Measurements from ENCODE around the gene DPAGT1. TPM values are rescaled to one million over a fixed set of nuclear protein-coding genes. Genes with fewer than 3 reads are reported as not detected.
A peak's percentile ranks its signal among the peaks of the same experiment; 100 is the strongest.

Gene DPAGT1
- total RNA-seq, 1 experiment from 2014 or later, result 38.9 TPM

DNA sequence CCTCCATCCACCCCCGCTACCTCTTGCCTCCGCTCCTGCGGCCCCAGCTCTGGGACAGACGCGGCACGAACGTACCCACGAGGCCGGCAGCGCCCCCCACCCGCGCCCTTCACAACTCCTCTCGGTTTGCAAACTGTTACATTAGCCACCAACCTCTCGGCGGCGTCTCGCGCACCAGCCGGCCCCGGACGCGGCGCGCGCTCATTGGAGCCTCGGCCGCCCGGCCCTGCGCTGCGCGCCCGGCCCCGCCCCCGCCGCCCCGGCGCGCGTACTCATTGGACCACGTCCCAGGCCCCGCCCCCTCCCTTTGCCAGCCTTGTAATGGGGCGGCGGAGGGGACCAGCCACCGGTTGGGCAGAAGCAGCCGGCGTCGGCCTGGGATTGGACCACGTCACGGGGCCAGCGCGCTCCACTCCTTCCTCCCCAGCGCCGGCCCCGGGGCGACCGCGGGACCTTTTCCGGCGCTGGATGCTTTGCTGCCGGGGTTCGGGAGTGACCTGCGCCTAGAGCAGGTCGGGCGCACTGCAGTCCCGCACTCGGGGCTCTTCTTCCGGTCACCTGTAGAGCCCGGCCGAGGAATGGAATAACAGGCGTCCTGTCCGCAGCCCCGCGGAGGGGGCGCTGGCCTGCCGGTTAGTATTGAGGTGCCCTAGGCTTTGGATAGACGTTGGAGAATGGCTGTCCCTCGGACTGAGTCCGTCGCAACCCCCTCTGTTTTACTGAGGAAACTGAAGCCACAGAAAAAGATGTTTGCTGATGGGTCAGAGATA is 44.5 kb downstream of the DPAGT1 start, which contains the start of gene HYOU1:
Gene HYOU1 (minus strand): TSS at position 206 of the 770 bp plus-strand sequence. CDS start 1,045 bp downstream, outside the sequence.
- peak; percentile 94 for DNase-seq (ENCODE audit: low read depth)

DNA sequence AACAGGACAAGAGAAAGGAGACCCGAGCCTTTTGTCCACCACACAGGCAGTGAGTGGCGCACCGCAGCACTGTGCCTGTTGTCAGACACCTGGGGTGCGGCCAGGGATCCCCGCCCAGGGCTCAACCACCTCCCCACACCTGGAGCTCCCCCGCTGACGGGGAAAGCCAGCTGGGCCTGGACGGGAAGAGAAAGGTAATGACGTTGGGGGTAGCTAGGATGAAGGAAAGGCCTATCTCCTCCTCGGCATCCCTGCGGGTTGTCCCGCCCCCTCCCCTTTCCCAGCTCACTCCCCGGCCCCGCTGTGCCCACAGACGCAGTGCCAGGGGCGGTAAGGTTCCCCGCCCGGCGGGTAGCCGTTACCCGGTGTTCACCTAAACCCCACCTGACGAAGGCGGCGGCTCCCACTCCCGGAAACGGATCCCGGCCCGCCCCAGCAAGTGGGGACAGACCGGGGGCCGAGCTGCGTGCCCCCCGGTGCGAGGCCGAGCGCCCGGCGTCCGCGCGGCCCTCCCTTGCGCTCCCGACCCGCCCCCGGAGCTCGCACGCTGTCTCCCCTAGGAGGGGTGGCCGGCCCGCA is 45.1 kb downstream of the DPAGT1 start:
- DNase-seq (ENCODE audit: low read depth), result no peak

DNA sequence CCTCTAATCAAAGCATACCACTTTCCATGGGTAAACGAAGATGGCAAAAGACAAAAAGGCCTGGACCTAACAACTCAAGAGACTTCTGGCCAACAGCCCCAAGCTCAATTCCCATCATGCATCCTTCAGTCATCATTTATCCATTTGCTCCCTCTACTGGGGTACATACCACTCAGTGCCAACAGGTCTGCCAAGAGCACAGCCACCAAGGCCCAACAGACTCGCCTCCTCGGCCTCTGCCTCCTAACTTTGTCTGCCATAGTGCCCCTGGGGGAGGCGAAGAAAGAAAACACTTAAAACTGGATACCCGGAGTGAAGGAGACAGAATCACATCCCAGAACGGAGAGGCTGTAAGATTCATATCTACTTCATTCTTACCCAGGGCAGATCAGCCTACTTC is 45.8 kb downstream of the DPAGT1 start:
- DNase-seq (ENCODE audit: low read depth), result peak; percentile 54

DNA sequence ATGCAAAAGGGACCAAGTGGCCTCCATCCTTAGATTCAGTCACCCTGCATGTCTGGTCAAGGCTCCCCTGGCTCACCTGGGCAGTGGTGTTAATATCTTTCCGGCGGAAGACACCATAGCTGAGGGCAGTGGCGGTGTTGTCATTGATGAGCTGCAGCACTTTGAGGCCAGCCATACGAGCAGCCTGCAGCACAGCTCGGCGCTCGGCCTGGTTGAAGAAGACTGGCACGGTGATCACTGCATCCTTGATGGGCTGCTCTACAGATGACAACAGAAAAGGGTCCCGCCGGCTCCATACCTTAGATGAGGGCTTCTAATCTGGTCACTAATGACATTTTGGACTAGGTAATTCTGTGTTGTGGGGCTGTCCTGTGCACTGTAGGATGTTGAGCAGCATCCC is 47.2 kb downstream of the DPAGT1 start:
- DNase-seq (ENCODE audit: low read depth), result no peak

DNA sequence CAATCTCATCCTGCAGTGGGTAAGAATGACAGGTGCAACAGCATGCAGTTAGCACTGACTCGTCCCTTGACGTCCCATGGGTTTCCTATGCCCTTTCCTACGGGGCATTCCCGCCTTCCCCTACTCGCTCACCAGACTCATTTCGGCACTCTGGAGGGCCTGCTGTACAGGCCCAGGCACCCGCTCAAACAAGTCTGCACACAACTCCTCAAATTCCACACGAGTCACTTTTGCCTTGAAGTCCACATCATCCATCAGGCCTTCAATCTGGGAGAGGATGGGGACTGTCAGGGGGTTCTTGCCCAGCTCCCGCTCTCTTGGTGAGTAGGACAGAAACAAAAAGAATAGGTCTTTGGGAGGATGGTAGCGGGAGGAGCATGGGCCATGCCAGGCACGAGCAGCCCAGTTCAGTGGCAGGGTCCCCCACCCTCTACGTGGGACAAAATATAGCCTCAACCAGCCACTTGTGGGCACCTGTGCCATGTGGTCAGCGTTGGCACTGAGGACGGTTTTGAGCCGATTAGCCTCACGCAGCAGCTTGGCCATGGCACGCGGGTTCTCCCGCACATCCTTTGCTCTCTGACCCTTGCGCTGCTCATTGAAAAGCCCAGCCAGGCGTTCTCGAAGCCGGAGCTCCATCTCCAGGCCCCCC is 49.4 kb downstream of the DPAGT1 start:
- DNase-seq (ENCODE audit: low read depth), result peak; percentile 46

DNA sequence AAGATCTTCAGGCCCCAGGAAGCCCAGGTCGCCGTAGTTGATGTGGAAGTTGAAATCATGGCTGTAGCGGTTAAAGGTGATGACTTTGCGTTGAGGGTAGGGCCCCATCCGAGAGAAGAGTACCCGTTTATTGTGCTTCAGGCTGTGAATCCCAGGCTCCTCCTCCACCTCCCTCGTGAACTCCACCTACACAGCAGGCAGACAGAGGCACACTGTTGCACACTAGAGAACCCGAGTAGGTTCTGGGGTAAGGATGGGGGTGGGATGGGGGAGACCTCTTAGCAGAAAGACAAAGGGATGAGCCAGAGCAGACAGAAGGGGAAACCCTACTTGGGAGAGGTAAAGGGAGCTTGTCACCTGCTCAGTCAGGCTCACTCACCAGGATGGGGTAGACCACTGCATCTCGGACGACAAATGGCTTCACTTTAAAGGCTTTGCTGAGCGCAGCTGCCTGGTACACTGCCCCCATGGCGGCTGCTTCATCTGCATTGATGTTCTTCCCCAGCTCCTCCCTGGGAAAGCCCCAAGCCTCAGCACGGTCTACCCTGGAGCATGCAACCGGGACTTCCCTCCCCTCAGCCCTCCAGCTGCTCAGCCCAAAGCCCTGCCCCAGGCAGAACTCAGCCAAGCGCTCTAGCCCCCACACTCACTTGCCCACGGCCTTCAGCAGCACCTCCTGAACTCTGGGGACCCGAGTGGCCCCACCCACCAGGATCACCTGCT is 50.1 kb downstream of the DPAGT1 start:
- DNase-seq (ENCODE audit: low read depth), result no peak

DNA sequence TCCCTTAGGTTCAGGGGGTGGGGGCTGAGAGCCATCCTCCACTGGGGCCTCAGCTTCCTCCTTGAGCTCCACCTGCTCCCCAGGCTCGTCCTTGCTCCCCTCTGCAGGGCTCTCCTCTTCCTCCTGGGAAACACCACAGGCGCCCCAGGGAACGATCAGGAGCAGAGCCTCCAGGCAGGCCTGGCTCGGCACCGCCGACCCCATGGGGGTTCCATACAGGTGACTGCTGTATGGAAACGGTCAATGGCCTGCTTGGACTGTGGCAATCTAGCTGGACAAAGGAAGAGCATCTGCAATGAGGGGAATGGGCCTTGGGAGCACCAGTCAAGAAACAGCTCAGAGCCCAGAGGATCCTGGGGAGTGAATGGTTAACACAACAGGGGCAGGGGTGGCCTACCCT is 52.6 kb downstream of the DPAGT1 start:
- no peak for DNase-seq (ENCODE audit: low read depth)

DNA sequence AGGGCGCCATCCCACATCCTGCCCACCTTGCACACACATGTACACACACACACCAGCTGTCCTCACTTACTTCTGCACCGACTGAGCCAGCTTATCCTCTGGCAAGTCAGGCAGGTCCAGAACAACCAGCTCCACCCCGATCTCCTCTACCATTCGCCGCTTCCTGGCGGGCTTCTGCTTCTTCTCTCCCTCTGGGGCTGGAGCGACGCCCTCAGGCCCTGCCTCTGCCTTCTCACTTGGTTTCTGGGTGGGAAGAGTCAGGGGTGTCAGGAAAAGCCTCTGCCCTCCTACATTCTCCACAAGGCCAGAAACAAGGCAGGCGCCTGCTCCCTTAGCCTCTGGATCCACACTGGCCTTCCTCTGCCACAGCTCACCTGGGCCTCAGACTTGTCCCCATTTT is 53.0 kb downstream of the DPAGT1 start:
- no peak for DNase-seq (ENCODE audit: low read depth)

DNA sequence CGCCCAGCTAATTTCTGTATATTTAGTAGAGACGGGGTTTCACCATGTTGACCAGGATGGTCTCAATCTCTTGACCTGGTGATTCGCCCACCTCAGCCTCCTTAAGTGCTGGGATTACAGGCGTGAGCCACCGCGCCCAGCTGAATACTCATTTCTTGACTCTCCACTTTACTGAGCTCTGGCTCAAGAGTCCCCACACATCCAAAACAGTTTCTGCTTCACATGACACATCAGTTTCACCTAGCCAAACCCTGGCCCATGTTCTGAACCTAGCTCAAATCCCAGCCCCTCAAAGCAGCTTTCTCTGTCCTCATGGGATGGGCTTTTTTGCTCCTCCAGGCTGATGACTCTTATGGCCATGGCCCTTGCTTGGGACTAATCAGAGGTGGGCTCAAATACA is 54.4 kb downstream of the DPAGT1 start:
- DNase-seq (ENCODE audit: low read depth), result no peak

Other genes starting within 250 kb of the DPAGT1 start
- not detected in 2 replicates for gene CXCR5, start 218.0 kb downstream of the DPAGT1 start, total RNA-seq (2014; rRNA removed)
- gene BCL9L, start 175.9 kb downstream of the DPAGT1 start, total RNA-seq (2014; rRNA removed), result 7.4 and 10.3 TPM in 2 replicates
- not detected in 2 replicates for gene UPK2, start 145.6 kb downstream of the DPAGT1 start, total RNA-seq (2014; rRNA removed)
- gene FOXR1, start 130.1 kb downstream of the DPAGT1 start, total RNA-seq (2014; rRNA removed), result not detected in 2 replicates
- 15.3 and 20.1 TPM in 2 replicates for gene CENATAC, start 103.7 kb downstream of the DPAGT1 start, total RNA-seq (2014; rRNA removed)
- 627 and 1,078 TPM in 2 replicates for gene RPS25, start 83.5 kb downstream of the DPAGT1 start, total RNA-seq (2014; rRNA removed)
- 72.8 and 82.6 TPM in 2 replicates for gene TRAPPC4, start 83.1 kb downstream of the DPAGT1 start, total RNA-seq (2014; rRNA removed)
- 16.4 and 21.5 TPM in 2 replicates for gene SLC37A4, start 71.0 kb downstream of the DPAGT1 start, total RNA-seq (2014; rRNA removed)
- gene HYOU1, start 44.6 kb downstream of the DPAGT1 start, total RNA-seq (2014; rRNA removed), result 96.4 and 124 TPM in 2 replicates
- 22.3 and 25.1 TPM in 2 replicates for gene VPS11, start 34.0 kb downstream of the DPAGT1 start, total RNA-seq (2014; rRNA removed)
- 10.4 and 13.4 TPM in 2 replicates for gene HMBS, start 17.0 kb downstream of the DPAGT1 start, total RNA-seq (2014; rRNA removed)
- gene C2CD2L, start 5.5 kb upstream of the DPAGT1 start, total RNA-seq (2014; rRNA removed), result 7.6 and 9.3 TPM in 2 replicates
- 9.0 and 11.1 TPM in 2 replicates for gene HINFP, start 19.7 kb upstream of the DPAGT1 start, total RNA-seq (2014; rRNA removed)
- gene ABCG4, start 47.2 kb upstream of the DPAGT1 start, total RNA-seq (2014; rRNA removed), result 0.06 TPM in 2 replicates
- gene NLRX1, start 66.9 kb upstream of the DPAGT1 start, total RNA-seq (2014; rRNA removed), result 8.7 and 9.4 TPM in 2 replicates
- gene NHERF4, start 83.6 kb upstream of the DPAGT1 start, total RNA-seq (2014; rRNA removed), result not detected in 2 replicates
- 18.1 and 18.3 TPM in 2 replicates for gene CBL, start 104.5 kb upstream of the DPAGT1 start, total RNA-seq (2014; rRNA removed)
- gene MCAM, start 215.3 kb upstream of the DPAGT1 start, total RNA-seq (2014; rRNA removed), result 11.0 and 29.5 TPM in 2 replicates
- gene RNF26, start 232.7 kb upstream of the DPAGT1 start, total RNA-seq (2014; rRNA removed), result 7.3 and 9.3 TPM in 2 replicates
- 9.1 and 9.9 TPM in 2 replicates for gene C1QTNF5, start 239.0 kb upstream of the DPAGT1 start, total RNA-seq (2014; rRNA removed)
- gene MFRP, start 244.9 kb upstream of the DPAGT1 start, total RNA-seq (2014; rRNA removed), result not detected in 2 replicates

All from LHCN-M2 (cell line).